Vagina (tissue), 2 donors: ENCODE measurements around the gene RIMS3.

ENCODE experiments used
- POLR2AphosphoS5 ChIP-seq, 2 donors: sonication (generic); formaldehyde crosslinking; IDR thresholded peaks; one replicate each; pipeline ENCODE4 v1.9.0; 2017; ENCODE audit warnings: antibody characterized with exemption in 2 of 2, mild to moderate bottlenecking in 2 of 2, low read depth in 1 of 2; ENCODE audit not compliant: insufficient read depth in 1 of 2
- TF ChIP-seq, protein P1 (sequence below), 3 experiments: fragments of 450-650 bp in 2 of 3; fragments of 200-600 bp in 1 of 3; sonication (generic) in 1 of 3; IDR thresholded peaks; one replicate each; pipeline ENCODE4 v1.5.1; 2017 to 2019; ENCODE audit warnings: antibody characterized with exemption in 3 of 3, mild to moderate bottlenecking in 2 of 3, moderate library complexity in 2 of 3

DNA sequence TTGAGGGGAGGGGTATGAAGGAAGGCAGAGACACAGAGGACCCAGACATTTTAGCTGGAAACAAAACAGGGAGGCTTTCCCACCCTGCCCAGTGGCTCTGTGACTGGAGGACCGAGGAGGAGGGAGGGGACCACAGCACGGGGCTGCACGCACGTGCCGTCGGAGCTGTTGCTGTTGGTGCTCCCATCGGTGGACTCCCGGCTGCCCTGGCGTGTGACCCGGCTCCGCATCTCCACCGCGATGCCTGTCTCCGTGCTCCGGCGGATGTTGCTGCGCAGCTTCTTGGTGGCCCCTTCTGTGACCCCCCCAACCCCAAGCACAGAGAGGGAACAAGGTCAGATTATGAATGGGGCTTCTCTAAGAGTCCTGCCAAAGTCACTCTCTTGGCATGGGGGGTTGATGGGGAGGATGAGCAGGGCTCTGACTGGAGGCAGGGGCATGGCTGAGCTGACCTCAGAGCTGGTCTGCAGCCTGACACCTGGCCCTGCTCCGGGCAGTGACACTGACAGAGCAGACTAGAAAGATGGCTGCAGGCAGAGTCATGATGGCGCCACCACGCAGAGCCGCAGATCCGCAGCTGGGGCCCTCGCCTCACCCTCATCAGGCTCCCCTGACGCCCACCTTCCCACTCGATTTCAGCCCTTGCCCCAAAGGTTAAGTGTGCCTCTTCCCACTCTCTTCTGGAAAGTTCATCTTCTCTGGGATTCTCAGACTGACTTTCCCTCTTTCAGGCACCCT, 29.6 kb downstream of the RIMS3 start:
- TF ChIP-seq, protein P1, sequence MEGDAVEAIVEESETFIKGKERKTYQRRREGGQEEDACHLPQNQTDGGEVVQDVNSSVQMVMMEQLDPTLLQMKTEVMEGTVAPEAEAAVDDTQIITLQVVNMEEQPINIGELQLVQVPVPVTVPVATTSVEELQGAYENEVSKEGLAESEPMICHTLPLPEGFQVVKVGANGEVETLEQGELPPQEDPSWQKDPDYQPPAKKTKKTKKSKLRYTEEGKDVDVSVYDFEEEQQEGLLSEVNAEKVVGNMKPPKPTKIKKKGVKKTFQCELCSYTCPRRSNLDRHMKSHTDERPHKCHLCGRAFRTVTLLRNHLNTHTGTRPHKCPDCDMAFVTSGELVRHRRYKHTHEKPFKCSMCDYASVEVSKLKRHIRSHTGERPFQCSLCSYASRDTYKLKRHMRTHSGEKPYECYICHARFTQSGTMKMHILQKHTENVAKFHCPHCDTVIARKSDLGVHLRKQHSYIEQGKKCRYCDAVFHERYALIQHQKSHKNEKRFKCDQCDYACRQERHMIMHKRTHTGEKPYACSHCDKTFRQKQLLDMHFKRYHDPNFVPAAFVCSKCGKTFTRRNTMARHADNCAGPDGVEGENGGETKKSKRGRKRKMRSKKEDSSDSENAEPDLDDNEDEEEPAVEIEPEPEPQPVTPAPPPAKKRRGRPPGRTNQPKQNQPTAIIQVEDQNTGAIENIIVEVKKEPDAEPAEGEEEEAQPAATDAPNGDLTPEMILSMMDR (IDR thresholded peaks at IDR 0.05) = no peak
- TF ChIP-seq POLR2AphosphoS5 (IDR thresholded peaks at IDR 0.05; ENCODE audit: insufficient read depth in 1 of 2, low read depth in 1 of 2) = no peak
